ENCODE measurements around the gene RABGAP1L.

DNA sequence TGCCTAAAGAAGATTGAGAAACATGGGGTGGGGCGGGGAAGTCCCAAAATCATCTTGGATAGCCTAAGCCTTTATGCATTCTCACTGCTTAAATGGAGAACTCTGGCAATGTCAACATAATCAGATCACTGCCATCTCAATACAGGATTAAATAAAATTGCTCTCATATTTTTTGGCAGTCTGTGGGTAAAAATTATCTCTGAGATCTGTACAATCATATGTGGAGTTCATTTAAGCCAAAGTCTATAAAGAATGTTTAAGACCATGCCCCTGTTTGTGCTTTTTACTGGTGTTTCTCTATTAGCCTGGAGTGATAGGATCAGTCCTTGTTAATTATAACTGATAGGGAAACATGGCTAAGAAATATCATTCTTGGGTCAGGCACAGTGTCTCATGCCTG, 424.8 kb downstream of the RABGAP1L start:
- TF ChIP-seq, protein P1, sequence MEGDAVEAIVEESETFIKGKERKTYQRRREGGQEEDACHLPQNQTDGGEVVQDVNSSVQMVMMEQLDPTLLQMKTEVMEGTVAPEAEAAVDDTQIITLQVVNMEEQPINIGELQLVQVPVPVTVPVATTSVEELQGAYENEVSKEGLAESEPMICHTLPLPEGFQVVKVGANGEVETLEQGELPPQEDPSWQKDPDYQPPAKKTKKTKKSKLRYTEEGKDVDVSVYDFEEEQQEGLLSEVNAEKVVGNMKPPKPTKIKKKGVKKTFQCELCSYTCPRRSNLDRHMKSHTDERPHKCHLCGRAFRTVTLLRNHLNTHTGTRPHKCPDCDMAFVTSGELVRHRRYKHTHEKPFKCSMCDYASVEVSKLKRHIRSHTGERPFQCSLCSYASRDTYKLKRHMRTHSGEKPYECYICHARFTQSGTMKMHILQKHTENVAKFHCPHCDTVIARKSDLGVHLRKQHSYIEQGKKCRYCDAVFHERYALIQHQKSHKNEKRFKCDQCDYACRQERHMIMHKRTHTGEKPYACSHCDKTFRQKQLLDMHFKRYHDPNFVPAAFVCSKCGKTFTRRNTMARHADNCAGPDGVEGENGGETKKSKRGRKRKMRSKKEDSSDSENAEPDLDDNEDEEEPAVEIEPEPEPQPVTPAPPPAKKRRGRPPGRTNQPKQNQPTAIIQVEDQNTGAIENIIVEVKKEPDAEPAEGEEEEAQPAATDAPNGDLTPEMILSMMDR (IDR thresholded peaks at IDR 0.05), result no peak
- no peak for TF ChIP-seq POLR2A (IDR thresholded peaks at IDR 0.05)

All from Peyer's patch (tissue), 4 donors.